NCI-H146 (cell line): ENCODE data around the gene PRSS38.
"Not testable (repeated sequence)": the region's sequence is repeated elsewhere in the genome, so short reads cannot be mapped to it uniquely, and the experiment has no call there.

Experiments used
- DNase-seq: peaks from one replicate; lab custom pipeline; 2025; lab: John Stamatoyannopoulos, UW

Gene PRSS38

DNA sequence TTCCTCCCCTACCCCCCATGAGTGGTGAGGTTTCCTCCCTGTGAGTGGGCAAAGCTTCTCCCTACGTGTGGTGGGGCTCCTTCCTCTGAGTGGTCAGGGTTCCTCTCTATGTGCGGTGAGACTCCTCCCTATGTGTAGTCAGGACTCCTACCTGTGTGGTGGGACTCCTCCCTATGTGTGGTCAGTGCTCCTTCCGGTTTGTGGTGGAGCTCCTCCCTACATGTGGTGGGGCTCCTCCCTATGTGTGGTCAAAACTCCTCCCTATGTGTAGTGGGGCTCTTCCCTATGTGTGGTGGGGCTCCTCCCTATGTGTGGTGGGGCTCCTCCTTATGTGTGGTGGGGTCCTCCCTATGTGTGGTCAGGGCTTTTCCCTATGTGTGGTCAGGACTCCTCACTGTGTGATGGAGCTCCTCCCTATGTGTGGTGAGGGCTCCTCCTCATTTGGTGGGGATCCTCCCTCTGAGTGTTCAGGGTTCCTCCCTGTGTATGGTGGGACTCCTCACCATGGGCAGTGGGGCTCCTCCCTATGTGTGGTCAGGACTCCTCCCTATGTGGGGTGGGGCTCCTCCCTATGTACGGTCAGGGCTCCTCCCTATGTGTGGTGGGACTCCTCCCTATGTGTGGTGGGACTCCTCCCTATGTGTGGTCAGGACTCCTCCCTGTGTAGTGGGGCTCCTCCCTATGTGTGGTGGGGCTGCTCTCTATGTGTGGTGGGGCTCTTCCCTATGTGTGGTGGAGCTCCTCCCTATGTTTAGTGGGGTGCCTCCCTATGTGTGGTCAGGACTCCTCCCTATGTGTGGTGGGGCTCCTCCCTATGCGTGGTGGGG, 29.1 kb downstream of the PRSS38 start:
- DNase-seq: no peak

DNA sequence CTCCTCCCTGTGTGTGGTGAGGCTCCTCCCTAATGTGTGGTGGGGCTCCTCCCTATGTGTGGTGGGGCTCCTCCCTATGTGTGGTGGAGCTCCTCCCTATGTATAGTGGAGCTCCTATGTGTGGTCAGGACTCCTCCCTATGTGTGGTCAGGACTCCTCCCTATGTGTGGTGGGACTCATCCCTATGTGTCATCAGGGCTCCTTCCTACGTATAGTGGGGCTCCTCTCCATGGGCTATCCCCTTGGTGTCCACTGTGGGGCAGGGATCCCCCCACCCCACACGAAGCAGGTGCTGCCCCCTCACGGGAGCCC, 29.6 kb downstream of the PRSS38 start:
- DNase-seq: no peak

GRCh38 chr1:227845519-227845918, 30.0 kb downstream of the PRSS38 start:
- DNase-seq: no peak

GRCh38 chr1:227846265-227846858, 30.9 kb downstream of the PRSS38 start:
- peak; percentile 22 for DNase-seq

DNA sequence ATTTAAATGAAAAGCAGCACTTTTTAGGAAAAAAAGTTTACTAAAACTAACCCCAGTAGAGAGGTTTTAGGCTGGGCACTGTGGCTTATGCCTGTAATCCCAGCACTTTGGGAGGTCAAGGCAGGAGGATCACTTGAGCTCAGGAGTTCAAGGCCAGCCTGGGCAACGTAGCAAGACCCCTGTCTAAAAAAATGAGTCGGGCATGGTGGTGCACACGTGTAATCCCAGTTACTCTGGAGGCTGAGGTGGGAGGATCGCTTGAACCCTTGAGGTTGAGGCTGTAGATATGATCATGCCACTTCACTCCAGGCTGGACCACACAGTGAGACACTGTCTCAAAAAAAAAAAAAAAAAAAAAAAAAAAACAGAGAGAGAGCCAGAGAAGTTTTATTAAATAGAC, 31.6 kb downstream of the PRSS38 start:
- not testable (repeated sequence) for DNase-seq

DNA sequence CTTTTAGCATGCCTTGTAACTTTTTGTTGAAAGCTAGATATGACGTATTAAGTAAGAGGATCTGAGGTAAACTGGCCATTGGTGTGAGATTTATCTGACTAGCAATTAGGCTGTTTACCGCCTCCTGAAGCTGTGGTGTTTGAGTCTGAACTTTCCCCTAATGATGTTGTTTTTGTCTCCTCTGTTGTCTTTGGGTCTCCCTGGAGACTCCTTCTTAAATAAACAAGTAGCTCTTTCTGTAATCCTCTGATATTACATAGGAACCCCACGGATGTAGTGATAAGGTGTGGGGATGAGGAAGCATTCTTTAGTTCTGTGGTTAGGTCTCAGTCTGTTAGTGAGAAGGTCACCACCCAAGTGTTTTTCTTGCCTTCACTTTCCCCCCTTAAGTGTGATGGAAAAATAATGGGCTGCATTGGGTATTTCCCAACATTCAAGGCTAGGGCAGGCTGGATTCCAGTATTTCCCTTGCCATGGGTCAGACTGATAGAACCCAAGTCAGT, 33.0 kb downstream of the PRSS38 start:
- no peak for DNase-seq

- no peak for DNase-seq
Observed at GRCh38 chr1:227849251-227849650, 33.8 kb downstream of the PRSS38 start.

GRCh38 chr1:227854189-227854588, 38.7 kb downstream of the PRSS38 start:
- DNase-seq: no peak

DNA sequence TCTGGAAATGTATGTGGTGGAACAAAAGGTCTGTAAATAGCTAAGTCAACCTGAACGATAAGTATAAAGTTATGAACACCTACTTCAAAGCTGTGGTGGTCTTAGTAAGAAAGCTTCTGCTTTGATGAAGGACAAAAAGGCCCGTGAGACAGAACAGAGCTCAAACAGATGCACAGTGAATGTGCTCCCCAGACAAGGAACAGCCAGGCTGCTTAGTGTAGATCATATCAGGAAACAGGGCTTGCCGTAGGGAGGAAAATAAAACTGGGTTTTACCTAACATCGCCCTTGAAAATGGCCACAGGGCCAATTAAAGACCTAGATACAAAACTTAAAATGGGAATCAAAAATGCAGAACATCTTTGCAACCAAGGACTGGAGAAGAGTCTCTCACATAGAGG, 40.2 kb downstream of the PRSS38 start:
- DNase-seq: no peak

GRCh38 chr1:227856147-227856858, 40.8 kb downstream of the PRSS38 start:
- no peak for DNase-seq

DNA sequence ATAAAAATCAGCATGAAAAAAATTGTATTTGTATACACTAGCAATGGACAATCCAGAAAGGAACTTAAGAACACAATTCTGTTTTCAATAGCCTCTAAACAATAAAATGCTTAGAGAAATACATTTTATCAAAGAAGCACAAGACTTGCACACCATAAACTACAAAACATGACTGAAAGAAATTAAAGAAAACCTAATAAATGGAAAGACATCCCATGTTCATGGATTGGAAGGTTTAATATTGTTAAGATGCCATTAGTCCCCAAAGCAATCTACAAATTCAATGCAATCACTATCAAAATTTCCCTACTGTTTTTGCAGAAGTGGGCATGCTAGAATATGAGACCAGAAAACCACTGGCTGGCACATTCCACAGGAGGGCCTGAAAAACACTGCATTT, 49.4 kb downstream of the PRSS38 start:
- no peak for DNase-seq

- no peak for DNase-seq
Observed at GRCh38 chr1:227869279-227869842, 53.9 kb downstream of the PRSS38 start.

DNA sequence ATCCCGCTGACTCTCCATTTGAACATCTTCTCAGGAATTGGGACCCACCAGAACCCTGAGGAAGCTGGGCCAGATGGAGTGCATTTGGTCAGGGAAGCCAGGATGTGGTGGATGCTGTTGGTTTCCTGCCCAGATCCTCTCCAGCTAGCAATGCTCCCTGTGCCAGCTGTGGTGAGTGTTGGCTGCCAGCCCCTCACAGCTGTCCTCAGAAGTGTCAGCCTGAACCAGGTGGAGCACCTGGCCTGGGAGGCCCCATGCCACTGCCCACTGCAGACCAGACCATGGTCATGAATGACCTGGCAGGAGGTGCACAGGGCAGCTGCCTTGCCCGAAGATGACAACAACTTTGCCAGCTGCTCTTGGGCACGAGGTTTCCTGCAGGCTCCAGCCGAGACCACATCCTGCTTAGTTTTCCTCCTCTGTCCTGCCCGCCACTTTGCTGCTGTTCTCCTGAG, 54.4 kb downstream of the PRSS38 start:
- DNase-seq: no peak

- DNase-seq: no peak
Observed at GRCh38 chr1:227870366-227870765, 54.9 kb downstream of the PRSS38 start.

GRCh38 chr1:227871892-227872291, 56.4 kb downstream of the PRSS38 start:
- DNase-seq: not testable (repeated sequence)

GRCh38 chr1:227877810-227878209, 62.3 kb downstream of the PRSS38 start:
- DNase-seq: not testable (repeated sequence)

GRCh38 chr1:227880342-227880924, 65.0 kb downstream of the PRSS38 start:
- no peak for DNase-seq

DNA sequence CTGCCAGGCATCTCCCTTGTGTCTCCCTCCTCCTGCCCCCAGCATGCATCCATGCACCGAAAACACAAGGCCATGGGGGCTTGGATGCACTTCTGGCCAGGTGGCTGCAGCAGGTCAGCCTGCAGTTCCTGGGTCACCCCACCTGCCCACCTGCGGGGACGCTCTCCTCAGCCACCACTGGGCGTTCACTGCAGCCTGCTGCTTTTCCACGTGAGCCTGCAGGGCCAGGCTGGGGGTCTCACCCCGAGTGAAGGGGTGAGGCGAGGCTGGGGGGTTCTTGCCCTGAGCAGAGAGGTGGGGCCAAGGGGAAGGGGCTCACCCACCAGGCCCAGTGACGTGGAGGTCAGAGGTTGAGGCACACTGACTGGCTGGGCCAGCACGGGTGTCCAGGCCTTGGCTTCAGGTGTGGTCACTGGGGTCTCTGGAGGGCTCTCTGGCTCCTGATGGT, 67.6 kb downstream of the PRSS38 start:
- no peak for DNase-seq

- no peak for DNase-seq
Observed at GRCh38 chr1:227883641-227884301, 68.3 kb downstream of the PRSS38 start.

- no peak for DNase-seq
Observed at GRCh38 chr1:227884370-227885134, 69.1 kb downstream of the PRSS38 start.

DNA sequence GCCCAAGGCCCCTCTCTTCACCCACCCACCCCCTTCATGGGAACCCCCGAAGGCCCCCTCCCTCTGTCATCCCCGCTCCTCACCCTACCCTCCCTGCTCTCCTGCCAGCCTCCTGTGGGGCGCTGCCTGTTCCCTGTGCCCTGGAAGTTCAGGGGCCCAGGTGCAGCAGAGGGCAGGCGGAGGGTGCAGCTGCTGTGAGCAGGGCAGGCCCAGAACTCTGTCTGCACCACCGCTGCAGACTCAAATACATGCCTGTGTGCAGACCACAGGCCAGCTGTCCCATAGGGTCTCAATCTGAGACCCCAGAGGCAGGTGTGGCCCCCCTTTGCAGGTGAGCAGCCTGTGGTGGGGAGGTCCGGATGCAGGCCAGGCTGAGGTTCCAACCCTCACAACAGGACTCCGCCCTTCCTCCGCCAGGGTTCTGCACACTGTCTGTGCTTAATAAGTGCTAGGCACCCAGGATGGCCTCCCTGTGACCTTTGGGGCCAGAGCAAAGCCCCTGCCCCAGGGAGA, 69.7 kb downstream of the PRSS38 start:
- no peak for DNase-seq
